Activated CD8-positive, alpha-beta memory T cell treated with anti-CD3 and anti-CD28 coated beads, Interleukin-2, amount 50 U/mL, for 1 hour (primary cell): Measurements from ENCODE around the gene COPS7B.
"Not testable (repeated sequence)": the region's sequence is repeated elsewhere in the genome, so short reads cannot be mapped to it uniquely, and the experiment has no call there.

Source experiments
- DNase-seq: peaks from one replicate; pipeline ENCODE4 v3.0.0-alpha.2; 2020; ENCODE audit errors: extremely low read depth

COPS7B gene

GRCh38 chr2:231786177-231786916 is at the start of gene COPS7B:
COPS7B (plus strand) TSS chr2:231786445; CDS start chr2:231788571, 2,126 bp downstream.
- peak; percentile 37 for DNase-seq

DNA sequence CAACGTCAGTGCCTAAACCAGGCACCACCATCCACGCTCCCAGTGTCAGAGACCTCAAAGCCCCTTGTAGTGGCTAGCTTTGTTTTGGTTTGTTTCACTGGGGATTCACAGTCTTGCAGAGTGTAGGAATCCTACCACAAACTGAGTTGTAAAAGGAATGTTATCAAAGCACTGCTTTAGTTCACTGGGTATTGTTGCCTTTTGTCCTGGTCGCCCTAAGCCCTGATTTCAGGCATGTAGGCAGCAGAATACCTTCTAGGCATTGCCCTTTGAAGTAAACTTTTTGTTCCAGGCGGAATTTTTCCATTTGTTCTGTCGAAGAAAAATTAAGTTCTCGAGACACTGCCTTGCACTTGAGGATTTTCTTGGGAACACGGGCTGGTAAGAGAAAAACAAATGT is 48.5 kb upstream of the COPS7B start:
- DNase-seq = no peak

- no peak for DNase-seq
These were observed 42.7 kb upstream of the COPS7B start for GRCh38 chr2:231743376-231744116.

GRCh38 chr2:231745303-231746038 is 40.8 kb upstream of the COPS7B start:
- no peak for DNase-seq

GRCh38 chr2:231748153-231748896 is 37.9 kb upstream of the COPS7B start:
- DNase-seq = not testable (repeated sequence)

DNA sequence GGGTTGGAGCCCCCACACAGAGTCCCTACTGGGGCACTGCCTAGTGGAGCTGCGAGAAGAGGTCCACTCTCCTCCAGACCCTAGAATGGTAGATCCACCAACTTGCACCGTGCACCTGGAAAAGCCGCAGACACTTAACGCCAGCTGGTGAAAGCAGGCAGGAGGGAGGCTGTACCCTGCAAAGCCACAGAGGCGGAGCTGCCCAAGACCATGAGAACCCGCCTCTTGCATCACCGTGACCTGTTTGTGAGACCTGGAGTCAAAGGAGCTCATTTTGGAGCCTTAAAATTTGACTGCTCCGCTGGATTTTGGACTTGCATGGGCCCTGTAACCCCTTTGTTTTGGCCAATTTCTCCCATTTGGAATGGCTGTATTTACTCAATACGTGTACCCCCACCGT is 37.2 kb upstream of the COPS7B start:
- not testable (repeated sequence) for DNase-seq

- DNase-seq = no peak
These were observed 35.0 kb upstream of the COPS7B start for GRCh38 chr2:231751042-231751815.

- no peak for DNase-seq
These were observed 34.2 kb upstream of the COPS7B start for GRCh38 chr2:231752061-231752460.

GRCh38 chr2:231761735-231762134 is 24.5 kb upstream of the COPS7B start:
- DNase-seq = no peak

DNA sequence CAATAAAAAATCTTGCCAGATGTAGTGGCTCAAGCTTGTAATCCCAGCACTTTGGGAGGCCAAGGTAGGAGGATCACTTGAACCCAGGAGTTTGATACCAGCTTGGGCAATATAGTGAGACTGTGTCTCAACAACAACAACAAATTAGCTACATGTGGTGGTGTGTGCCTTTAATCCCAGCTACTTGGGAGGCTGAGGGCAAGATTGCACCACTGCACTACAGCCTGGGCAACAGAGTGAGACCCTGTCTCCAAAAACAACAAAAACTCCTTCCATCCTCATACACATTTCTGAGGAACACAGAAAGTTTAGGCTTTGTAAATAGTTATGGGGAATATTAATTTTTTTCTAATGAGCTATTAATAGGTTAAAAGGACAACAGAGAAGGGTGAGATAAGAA is 22.1 kb upstream of the COPS7B start:
- no peak for DNase-seq

- DNase-seq = no peak
These were observed 21.5 kb upstream of the COPS7B start for GRCh38 chr2:231764760-231765159.

GRCh38 chr2:231765496-231765929 is 20.7 kb upstream of the COPS7B start:
- DNase-seq = no peak

GRCh38 chr2:231769170-231770136 is 16.8 kb upstream of the COPS7B start:
- no peak for DNase-seq

- DNase-seq = no peak
These were observed 5.9 kb upstream of the COPS7B start for GRCh38 chr2:231780123-231780908.

DNA sequence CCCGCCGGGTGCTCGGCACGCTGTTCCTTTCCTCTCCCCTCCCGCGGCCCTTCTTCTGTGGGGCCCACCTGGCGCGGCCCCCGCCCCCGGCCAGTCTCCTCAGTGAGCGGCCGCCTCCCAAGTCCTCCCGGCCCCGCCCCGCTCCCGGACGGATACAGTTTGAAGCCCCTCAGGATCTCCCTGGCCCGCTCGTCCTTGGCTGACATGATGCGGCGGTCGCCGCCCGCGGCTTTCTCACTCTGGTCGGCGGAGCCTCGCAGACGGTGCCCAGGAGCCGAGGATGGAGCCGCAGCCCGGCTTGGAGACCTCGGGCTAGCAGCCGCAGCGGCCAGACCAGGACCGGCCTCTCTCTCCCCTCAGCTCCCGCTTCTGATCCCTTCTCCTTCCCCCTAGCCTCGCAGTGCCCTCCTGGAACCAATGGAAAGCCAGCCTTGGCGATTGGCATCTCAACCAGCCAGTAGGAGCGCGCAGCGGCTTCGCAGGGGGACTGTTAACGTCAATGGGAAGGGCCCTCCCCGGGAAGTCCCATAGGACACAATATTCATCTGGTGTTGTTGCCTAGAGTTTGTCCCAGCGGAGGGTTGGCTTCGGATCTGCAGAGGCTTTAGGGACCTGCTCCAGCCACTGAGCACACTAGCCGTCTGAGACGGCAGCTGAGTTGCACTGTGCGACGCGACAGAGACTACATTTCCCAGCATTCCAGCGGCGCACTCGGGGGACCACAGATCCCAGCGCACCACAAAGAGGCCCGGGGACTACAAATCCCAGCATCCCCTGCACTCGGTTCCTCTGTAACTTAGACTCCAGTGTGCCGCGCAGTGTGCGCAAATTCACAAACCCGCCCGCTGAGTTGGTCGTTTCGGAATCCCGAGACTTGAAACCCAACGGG is 5.1 kb upstream of the COPS7B start, which contains the start of gene PDE6D:
Gene PDE6D (minus strand): TSS at position 374 of the 889 bp plus-strand sequence. CDS start 168 bp downstream, at position 206.
- peak; percentile 84 for DNase-seq

DNA sequence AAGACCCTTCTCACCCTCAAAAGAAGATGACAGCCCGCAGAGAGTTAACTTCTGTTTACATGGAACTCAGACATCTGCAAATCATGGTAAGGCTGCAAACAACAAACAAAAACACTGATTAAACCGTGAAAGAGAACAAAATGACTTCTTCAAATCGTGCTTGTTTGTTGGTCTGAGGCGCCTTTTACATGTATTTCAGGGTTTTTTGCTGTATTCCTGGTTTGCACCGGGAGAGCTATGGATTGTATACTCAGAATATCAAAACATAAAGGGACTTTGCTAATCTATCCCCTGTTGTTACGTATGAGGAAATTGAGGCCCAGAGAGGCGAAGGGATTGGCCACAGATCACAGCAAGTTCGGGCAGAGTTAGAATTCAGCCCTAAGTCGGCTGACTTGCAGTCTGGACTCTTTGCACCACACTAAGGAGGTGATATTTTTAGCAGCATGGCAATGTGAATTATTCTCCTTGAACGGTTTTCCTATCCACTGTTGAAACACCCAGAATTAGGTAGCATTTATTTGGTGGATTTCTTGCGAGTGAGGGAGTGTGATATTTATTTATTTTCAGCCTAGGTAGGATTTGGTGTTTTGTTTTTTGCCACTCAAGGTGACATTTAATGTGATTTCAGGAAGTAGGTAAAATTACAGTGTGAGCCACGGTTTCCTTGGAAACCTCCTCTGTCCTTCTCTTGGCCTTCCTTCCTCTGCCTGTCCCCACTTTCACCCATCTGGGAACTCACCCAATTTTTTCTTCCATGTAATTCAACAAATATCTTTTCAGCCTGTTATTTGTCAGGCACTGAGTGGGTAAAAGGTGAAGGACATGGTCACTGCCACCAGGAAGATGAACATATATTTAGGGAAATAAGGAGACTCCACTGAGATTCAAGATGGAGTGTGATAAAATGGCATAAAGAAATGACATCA is 4.2 kb upstream of the COPS7B start:
- no peak for DNase-seq

DNA sequence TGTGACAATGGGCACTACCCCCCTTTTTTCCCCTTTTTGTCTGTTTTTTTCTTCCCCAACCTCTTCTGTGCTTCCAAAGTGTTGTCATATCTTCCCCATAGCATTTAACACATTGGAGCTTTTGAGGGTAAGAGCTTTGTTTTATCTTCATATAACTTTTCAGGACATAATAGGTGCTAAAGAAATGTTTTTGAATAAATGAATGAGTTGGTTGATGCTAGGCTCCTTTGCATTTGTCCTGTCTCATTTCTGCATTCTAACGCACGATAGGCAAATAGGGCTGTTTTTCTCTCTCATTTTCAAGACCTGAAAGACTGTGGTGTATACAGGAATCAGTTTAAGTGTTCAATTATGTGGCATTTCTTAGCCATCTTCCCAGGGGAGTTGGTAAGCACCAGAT is 832 bp upstream of the COPS7B start:
- DNase-seq = no peak
